GM21737 (cell line): ENCODE results near the gene DHX38.
"Not testable (repeated sequence)": the region's sequence is repeated elsewhere in the genome, so short reads cannot be mapped to it uniquely, and the experiment has no call there.

Source experiments
- ATAC-seq: cut with Tn5 transposase; IDR thresholded peaks from one replicate; pipeline ENCODE4 v1.9.1; 2021; ENCODE audit warnings: mild to moderate bottlenecking, moderate library complexity; ENCODE audit not compliant: unreplicated experiment

The DHX38 gene

DNA sequence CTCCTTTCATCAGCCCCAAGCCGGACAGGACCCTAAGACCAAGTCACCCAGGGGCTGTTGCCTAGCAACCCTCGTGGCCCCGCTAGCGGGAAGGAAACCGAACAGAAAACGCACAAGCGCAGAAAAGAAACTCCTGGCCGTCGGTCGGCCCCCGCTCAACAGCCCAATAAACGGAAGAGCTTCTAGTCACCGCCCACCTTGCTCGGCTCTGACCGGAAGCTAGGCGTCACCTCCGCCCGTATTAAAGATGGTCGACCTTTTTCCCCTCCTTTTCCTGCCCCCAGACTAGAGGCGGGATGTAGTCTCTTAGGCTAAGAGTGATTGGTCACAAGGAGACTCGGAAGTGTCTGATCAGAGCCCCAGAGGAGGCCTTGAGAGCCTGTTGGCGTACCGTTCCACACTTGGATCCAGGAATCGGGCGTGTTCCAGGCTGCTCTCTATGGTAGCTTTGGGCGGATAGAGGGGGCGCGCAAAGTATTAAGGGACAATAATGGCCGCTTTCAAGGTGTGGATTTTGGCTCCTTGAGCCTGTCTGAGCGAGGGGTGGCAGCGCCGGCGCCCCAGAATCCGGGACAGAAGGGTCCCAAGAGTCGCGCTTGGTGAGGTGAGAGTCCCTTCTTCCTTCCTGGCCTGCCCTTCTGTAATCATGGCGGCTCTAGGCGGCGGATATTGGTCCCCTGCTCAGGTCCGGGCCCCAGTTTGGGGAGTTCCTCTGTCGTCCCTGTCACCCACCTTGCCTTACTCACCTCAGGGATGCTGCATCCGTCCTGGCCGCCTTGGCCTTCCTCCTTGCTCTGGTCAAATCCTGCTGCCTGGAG, at the start of gene DHX38, which contains the start of gene TXNL4B:
TSS of gene DHX38 (plus strand) at position 400 of the 818 bp plus-strand sequence. CDS start 2,311 bp downstream, outside the sequence.
TSS of gene TXNL4B (minus strand) at position 173 of the 818 bp plus-strand sequence. CDS start 2,871 bp downstream, outside the sequence.
- peak; percentile 97 for ATAC-seq

DNA sequence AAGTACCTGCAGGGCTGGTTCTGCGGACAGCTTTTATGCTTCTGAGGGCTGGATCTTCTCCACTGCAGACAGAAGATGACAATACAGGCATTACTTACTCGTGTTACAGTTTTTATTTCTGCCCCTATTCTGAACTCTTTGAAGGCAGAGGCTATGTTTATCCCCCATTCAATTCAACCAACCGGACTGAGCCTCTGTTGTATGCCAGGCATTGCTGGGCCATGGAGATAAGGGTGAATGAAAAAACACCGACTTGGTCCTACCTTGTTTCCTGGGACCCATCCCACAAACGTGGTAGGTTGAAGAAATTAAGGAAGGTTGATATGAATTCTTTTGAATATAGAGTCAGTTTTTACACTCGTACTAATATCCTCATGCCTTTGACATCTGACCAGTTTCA, 49.4 kb upstream of the DHX38 start:
- no peak for ATAC-seq

DNA sequence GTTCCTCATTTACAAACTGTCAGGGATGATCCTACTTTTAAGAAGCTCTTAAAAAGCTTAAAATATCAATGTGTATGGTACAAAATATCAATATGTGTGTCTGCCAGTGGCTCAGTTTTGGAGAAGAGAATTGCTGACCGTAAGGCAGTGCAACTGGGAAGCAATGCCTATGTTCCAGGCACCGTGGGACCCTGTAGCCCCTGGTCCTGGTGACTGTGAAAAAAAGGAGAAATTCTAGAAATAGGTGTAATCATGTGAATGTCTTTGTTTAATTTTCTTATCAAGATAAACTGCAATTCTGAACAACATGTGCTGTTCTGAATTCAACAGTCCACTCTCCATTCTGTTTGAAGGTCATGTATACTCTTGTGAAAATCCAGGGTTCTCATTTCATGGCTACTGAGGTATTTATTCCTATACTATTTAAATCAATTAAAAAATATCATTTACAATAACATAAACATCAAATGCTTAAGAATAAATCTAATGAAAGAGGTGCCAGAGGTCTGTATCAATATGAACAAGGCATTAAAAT, 48.8 kb upstream of the DHX38 start:
- no peak for ATAC-seq

DNA sequence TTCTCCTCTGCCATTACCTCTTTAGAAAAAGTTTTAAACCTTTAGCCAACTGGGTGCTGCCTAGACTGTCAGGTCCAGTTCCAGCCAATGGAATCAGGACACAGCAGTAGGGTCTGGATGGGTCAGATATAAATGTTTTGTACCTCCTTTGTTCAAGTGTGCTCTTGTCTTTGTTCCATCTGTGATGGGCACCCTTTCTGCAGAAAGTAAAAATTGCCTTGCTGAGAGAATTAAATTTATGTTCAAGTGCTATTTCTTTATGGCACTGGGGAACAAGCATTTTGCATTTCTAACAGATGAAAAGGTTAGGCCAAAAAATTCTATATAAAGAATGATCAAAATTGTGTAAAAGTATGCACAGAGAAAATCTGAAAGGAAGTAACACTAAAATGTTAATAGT, 44.5 kb upstream of the DHX38 start:
- ATAC-seq: no peak

DNA sequence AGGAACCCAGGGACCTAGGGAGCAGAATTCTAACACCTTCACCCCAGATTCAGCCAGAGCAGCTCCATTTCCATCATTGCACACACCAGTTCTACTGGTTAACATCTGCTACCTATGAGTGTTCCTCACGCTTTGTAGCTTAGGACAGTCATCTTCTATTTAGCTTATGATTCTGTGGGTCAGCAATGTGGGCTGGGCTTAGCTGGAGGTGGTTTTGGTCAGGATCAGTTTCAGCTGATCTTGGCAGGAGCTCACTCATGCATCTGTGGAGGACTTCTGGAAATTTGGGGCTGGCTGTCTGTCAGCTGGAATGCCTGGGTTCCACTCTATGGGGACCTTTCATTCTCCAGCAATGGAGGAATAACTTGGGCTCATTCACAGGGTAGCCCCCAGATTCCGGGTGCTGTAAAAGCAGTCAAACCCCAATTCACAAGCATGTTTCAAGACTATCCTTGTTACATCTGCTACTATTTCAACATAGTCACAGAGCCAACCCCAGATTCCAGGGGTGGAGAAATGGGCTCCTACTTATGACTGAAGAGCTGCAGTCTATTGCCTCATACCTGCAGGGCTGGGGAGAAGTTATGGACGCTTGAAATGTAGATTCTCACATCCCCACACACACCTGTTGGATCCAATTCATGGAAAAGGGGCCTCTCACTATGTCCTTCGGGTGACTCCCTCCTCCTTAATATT, 42.7 kb upstream of the DHX38 start:
- no peak for ATAC-seq

DNA sequence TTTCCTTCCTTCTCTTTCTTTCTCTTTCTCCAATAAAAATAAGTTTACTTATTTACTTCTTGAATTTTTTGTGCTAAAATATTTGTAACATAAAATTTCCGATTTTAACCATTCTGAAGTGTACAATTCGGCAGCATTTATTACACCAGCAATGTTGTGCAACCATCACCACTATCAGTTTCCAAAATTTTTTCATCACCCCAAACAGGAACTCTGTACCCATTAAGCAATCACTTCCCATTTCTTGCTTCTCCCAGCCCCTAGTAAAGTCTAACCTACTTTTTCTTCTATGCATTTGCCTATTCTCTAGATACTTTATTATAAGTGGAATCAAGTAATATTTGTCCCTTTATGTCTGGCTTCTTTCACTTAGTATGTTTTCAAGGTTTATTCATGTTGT, 41.8 kb upstream of the DHX38 start:
- ATAC-seq: no peak

DNA sequence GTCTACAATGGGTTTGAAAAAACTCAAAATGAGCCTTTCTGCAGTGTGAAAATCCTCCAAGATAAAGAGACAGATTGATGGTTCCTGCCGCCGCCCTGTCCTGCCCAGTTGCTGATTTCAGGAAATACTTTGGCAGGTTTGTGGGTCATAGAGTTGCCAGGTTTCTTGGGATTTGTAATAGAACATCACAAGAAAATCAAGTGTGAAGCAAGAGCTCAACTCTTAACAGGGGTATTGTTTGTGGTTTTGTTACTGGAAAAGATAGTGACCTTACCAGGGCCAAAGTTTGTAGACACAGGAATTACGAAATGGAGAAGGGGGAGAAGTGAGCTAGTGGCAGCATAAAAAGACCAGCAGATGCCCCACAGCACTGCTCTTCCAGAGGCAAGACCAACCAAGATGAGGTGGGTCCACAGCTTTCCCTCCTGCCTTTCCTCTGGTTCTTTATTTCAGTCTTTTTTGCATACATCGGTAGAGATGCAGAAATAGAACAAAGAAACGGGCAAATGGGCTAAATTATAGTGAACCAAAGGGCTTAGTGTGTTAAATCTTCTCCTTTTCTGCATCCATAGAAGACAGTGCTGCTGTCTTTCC, 39.3 kb upstream of the DHX38 start, which contains the start of gene HP:
TSS of gene HP (plus strand) at position 252 of the 594 bp plus-strand sequence. CDS start at position 400, 148 bp downstream.
- not testable (repeated sequence) for ATAC-seq

DNA sequence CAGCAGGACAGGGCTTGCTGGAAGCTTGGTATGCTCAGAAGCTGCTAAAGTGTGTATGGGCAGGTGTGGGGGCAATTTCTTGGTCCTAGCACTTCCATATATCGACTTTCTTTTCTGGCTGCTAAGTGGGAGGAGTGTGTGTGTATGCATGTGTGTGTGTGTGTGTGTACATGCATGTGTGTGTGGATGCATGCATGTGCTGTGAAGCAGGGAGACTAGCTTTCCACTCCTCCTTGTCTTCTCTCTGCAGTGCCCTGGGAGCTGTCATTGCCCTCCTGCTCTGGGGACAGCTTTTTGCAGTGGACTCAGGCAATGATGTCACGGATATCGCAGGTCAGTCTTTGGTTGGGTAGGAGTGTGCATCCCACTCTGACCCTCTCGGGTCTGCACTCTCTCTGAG, 37.7 kb upstream of the DHX38 start:
- ATAC-seq: no peak

DNA sequence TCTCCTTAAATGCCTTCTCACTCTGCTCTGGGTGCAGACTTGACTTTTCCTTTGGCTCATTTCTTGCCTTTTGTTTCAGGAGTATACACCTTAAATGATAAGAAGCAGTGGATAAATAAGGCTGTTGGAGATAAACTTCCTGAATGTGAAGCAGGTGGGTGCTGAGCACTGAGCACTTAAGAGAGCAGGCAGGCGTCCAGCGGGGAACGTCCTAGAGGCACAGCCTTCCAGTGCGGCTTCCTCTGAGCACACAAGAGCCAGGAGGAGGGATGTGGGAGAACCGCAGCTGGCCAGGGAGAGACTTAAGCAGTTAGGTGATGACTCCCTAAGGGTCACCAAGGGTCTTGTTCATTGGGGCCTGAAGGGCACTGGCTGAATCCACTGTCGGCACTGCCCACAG, 36.3 kb upstream of the DHX38 start:
- not testable (repeated sequence) for ATAC-seq

DNA sequence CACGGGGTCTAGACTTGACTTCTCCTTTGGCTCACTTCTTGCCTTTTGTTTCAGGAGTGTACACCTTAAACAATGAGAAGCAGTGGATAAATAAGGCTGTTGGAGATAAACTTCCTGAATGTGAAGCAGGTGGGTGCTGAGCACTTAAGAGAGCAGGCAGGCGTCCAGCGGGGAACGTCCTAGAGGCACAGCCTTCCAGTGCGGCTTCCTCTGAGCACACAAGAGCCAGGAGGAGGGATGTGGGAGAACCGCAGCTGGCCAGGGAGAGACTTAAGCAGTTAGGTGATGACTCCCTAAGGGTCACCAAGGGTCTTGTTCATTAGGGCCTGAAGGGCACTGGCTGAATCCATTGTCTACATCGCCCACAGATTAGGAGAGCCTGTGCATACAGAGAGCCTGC, 34.6 kb upstream of the DHX38 start:
- not testable (repeated sequence) for ATAC-seq

DNA sequence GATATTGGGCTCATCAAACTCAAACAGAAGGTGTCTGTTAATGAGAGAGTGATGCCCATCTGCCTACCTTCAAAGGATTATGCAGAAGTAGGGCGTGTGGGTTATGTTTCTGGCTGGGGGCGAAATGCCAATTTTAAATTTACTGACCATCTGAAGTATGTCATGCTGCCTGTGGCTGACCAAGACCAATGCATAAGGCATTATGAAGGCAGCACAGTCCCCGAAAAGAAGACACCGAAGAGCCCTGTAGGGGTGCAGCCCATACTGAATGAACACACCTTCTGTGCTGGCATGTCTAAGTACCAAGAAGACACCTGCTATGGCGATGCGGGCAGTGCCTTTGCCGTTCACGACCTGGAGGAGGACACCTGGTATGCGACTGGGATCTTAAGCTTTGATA, 33.2 kb upstream of the DHX38 start:
- ATAC-seq: no peak

DNA sequence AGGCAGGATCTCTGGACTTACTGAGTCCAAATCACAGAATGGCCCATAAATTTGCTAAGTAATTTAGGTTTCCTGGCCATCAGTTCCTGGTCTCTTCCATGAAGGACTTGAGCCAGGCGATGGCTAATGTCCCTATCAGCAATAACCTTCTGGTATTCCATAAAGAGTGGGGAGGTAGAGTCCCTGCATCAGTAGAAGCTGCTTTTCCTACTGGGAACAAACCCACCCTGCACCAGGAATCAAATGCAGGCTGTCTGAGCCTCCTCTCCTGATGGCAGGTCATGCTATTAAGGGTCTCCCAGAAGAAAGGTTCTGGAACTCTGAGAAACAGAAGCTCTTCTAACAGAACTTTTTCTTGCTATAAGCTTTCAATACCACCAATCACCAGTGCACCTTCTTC, 32.1 kb upstream of the DHX38 start:
- no peak for ATAC-seq

DNA sequence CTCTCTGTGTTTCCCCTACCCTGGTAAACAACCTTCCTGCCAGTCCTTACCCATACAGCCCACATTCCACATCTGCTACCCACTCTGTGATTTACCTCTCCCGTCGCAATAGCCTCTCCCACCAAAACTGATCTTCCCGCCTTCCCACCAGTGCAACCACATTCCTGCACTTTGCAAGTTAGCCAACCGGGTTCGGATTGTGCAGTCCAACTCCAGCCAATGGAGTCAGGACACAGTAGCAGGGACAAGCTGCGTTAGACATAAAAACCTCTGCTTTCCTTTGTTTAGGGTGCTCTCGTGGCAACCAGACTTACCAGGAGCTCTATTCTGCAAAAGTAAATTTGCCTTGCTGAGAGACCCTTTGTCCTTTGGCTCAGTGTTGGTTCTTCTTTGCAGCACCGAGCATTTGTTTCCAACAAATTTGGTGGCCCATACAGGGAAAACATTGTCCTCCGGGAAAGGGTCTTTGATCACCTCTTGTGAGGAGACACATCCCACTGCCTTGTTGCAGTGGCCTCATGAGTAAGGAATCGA, 29.2 kb upstream of the DHX38 start:
- ATAC-seq: no peak

DNA sequence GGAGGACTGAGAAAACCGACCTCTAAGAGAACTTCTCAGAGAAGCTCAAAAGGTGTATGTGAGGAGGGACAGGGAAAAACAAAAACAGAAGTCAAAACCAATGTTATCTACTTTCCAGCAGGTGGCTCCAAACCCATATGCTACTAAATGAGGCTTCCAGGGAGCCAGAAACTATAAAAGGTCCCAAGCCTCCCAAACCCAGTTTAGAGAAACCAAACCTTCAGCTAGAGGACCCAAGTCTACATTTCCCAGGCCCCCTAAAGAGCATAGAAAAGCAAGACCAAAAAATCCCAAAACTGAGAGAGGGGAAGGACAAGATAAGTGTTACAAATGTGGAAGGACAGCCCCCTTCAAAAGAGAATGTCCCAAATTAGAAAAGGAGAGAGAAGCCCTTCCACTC, 26.9 kb upstream of the DHX38 start:
- ATAC-seq: no peak

DNA sequence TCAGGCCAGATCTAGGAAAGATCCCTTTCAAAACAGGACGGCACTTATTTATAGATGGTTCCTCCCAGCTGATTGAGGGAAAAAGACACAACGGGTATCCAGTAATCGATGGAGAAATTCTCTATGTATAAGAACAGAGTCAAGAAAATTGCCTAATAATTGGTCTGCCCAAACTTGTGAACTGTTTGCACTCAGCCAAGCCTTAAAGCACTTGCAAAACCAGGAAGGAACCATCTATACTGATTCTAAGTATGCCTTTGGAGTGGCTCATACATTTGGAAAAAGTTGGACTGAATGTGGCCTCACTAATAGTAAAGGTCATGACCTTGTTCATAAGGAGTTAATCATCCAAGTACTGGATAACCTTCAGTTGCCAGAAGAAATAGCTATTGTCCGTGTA, 24.7 kb upstream of the DHX38 start:
- no peak for ATAC-seq

DNA sequence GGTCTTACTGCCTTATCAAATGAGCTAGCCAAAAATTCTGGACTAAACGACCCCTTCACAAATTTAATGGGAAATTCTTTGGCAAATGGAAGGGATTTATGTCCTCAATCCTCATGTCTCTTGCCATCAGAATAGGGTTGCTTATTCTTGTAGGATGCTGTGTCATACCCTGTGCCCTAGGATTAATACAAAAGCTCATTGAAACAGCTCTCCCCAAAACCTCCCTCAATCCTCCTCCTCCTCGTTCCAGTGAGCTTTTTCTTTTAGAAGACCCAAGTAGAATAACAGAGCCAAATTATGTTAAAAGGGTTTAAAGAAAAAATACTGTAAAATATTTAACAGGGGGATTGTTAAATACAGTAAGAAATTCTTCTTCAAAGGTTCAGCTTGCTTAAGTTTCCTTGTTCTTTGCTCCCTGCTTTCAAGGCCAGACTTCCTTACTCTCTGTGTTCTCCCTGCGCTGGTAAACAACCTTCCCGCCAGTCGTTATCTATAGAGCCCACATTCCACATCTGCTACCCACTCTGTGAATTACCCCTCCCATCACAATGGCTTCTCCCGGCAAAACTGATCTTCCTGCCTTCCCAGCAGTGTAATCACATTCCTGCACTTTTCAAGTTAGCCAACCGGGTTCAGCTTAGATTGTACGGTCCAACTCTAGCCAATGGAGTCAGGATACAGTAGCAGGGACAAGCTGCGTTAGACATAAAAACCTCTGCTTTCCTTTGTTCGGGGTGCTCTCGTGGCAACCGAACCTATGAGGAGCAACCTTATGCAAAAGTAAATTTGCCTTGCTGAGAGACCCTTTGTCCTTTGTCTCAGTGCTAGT, 20.9 kb upstream of the DHX38 start:
- ATAC-seq: no peak

DNA sequence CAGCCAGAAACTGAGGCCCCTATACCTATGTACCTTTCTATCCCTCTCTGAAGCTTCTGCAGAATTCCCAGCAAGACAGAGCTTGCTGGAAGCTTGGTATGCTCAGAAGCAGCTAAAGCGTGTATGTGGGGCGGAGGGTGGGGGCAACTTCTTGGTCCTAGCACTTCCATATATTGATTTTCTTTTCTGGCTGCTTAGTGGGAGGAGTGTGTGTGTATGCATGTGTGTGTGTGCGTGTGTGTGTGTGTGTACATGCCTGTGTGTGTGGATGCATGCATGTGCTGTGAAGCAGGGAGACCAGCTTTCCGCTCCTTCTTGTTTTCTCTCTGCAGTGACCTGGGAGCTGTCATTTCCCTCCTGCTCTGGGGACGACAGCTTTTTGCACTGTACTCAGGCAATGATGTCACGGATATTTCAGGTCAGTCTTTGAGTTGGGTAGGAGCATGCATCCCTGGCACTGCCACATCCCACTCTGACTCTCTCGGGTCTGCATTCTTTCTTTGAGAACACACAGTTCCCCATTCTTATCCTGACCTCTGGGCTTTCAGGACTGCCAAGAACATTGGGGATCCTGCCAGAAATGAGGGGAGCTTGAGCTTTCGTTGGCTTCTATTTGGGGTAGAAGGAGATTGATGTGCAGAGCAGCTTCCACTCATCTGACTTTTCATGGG, 20.0 kb upstream of the DHX38 start:
- ATAC-seq: no peak

DNA sequence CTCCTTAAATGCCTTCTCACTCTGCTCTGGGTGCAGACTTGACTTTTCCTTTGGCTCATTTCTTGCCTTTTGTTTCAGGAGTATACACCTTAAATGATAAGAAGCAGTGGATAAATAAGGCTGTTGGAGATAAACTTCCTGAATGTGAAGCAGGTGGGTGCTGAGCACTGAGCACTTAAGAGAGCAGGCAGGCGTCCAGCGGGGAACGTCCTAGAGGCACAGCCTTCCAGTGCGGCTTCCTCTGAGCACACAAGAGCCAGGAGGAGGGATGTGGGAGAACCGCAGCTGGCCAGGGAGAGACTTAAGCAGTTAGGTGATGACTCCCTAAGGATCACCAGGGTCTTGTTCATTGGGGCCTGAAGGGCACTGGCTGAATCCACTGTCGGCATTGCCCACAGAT, 18.6 kb upstream of the DHX38 start:
- ATAC-seq: not testable (repeated sequence)

DNA sequence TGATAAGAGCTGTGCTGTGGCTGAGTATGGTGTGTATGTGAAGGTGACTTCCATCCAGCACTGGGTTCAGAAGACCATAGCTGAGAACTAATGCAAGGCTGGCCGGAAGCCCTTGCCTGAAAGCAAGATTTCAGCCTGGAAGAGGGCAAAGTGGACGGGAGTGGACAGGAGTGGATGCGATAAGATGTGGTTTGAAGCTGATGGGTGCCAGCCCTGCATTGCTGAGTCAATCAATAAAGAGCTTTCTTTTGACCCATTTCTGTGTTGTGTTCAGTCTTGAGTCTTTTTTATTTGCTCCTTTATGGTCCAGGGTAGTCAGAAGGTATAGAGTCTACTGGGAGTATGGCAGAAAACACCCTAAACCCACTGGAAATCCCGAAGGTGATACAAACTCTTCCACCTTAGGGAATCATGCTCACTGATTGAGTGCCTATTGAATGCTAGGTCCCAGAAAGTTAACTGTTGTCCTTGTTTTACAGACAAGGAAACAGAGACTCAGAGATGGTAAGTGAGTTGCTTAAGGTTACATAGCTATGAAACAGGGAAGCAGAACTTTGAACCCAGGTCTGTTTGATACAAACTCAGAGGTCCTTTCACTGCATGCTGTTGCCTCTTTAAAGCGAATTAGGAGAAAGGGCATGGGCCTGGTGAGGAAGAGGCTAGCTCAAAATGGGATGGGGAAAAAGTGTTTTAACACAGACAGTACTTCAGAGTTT, 16.5 kb upstream of the DHX38 start:
- not testable (repeated sequence) for ATAC-seq
